GM21786 (cell line): ENCODE data around the gene CDCA8.
"Not testable (repeated sequence)": the region's sequence is repeated elsewhere in the genome, so short reads cannot be mapped to it uniquely, and the experiment has no call there.

Source experiments
- ATAC-seq: cut with Tn5 transposase; IDR thresholded peaks from one replicate; pipeline ENCODE4 v1.9.1; 2021; ENCODE audit not compliant: unreplicated experiment

Gene CDCA8

GRCh38 chr1:37732111-37732780, 39.9 kb downstream of the CDCA8 start:
- no peak for ATAC-seq

DNA sequence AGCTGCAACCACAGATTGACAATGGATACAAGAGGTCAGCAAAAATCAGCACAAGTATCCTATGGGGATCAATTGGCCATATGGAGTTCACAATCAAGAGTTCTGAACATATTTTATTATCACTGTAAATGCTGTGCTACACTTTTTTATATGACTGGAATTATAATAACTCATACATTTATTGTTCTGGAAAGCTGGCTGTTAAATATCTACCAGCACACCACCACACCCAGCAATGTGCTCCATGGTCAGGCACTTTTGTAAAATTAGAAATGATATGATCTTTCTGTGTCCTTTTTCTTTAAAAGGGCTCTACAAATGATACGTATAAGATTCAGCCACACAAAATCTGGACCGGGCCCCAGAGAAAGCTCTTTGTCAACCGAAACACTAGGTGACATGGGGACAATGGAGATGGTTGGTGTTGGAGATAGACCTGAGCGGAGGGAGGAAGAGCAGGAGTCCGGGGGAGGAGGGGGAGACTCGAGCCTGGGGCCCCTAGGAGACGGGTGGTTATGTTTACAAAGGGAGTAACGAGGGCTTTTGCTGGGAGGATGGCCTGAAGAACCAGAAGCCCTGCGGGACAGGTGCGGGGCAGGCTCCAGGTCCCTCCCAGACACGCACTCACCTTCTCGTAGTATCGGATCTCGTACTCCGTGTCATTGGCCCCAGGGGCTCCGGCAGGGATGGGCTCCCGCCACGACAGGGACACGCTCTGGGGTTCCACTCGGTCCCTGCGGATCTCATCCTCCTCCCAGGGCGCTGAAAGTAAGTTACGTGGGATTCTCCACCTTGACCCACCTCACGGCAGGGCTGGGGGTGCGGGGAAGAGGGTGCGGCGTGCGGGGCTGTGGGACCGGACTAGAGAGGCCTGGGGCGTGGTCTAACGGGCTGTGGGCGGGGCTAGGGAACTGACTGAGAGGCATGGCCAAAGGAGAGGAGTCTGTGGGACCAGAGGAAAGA, 42.6 kb downstream of the CDCA8 start:
- ATAC-seq = no peak

- not testable (repeated sequence) for ATAC-seq
Observed at GRCh38 chr1:37737975-37738374, 45.7 kb downstream of the CDCA8 start.

DNA sequence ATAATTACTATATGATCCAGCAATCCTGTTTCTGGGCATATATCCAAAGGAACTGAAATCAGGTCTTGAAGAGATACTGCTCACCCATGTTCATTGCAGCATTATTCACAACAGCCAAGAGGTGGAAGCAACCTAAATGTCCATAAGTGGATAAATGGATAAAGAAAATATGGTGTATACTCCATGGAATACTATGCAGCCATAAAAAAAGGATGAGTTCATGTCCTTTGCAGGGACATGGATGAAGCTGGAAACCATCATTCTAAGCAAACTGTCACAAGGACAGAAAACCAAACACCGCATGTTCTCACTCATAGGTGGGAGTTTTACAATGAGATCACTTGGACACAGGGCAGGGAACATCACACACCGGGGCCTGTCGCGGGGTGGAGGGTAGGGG, 46.3 kb downstream of the CDCA8 start:
- ATAC-seq = not testable (repeated sequence)

- ATAC-seq = no peak
Observed at GRCh38 chr1:37739222-37739621, 46.9 kb downstream of the CDCA8 start.

DNA sequence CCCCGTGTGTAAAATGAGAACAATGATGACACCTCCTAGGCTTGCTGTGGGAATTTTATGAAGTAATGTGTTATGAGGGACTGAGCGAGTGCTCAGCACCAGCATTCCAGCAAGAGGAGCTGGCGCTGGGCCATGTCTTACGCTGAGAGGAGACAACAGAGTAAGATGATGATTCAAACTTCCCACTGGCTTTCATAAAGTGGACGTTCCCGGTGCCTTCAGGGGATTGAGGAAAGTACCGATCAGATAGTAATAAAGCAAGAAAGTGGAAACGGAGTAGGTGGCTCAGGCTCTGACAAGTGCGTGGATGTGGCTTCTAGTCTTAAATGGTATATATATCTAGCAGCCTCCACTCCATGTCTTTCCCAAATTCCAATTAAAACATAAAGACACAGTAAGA, 48.8 kb downstream of the CDCA8 start:
- no peak for ATAC-seq

DNA sequence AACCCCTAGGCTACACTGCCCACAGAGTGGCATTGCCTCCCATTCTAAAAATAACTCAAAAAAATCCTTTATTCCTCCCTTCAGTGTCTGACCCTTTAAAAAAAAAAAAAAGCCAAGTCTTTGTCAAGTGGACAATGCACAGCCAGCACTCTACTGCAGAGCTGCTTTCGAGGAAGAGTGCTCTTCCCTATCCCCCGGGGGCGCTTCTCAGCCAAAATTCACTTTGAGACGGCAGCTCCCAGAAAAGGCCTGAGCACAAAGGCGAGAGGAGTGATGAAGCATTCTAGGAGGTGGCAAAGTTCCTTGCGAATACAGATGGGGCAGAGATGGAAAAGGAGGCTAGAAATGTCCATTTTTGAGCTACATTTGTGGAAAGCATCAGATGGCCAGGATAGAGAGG, 49.3 kb downstream of the CDCA8 start:
- ATAC-seq = no peak

DNA sequence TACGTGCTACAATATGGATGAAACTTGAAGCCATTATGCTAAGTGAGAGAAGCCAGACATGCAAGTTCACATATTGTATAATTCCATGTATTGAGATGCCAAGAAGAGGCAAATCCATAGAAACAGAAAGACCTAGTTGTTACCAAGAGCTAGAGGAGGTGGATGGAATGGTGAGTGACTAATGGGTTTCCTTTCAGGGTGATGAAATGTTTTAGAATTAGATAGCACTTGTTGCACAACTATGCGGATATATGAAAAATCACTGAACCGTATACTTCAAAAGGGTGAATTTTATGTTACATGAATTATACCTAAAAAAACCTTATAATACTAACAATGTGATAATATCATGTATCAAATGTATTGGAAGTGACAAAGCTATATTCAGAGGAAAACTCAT, 54.5 kb downstream of the CDCA8 start:
- ATAC-seq = no peak

- ATAC-seq = no peak
Observed at GRCh38 chr1:37748565-37748964, 56.2 kb downstream of the CDCA8 start.

GRCh38 chr1:37752213-37752582, 59.9 kb downstream of the CDCA8 start:
- no peak for ATAC-seq

GRCh38 chr1:37752583-37753471, 60.5 kb downstream of the CDCA8 start:
- no peak for ATAC-seq

DNA sequence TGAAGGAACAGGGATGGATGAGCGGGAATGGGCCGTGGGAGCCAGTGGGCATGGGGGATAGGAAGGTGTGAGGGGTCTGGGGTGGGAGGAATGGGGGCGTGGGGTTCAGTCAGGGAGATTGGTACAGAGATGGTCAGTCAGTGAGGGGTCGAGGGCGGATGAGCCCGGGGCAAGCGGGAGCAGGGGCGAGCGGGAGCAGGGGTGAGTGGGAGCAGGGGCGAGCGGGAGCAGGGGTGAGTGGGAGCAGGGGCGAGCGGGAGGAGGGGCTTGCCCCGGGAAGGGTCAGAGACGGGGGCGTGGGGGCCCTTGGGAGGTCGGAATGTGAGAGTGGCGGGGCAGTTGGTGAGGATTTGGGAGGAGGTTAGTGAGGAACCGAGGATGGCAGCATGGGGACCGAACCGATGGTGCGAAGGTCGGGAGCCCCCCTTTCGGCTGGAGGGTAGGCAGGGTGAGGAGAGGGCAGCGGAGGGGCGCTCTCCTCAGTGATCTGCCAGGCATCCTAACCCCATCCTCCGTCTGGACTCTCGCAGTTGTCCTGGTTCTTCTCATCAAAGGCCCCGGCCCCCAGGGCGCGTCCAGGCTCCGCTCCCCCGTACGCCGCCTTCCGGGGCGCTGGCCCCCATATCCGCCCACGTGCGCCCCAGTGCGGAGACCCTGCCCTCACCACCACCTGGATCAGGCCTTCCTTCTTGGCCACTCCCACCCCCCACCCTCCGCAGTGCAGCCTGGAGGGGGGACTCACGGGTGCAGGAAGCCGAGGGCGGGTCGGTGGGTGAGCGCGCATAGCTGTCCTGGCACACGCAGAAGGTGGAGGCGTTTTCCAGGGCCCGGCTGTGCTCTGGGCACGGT, 61.4 kb downstream of the CDCA8 start:
- ATAC-seq = no peak

DNA sequence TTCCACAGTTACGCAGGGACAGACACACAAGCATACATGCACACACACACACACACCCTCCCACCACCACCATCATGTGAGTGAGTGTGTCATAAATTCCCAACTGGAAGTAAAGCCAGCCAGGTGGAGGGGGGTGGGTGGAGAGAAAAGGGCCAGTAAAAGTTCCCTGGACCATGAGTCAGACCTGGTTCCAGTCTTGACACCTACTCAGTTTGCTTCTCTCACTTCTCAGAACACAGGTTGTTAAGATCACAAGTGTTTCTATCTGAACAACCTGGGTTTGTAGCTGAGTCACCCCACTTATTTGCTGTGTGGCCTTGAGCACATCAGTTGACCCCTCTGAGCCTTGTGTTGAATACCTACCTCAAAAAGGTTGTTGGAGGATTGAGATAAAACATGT, 63.0 kb downstream of the CDCA8 start:
- ATAC-seq = no peak

DNA sequence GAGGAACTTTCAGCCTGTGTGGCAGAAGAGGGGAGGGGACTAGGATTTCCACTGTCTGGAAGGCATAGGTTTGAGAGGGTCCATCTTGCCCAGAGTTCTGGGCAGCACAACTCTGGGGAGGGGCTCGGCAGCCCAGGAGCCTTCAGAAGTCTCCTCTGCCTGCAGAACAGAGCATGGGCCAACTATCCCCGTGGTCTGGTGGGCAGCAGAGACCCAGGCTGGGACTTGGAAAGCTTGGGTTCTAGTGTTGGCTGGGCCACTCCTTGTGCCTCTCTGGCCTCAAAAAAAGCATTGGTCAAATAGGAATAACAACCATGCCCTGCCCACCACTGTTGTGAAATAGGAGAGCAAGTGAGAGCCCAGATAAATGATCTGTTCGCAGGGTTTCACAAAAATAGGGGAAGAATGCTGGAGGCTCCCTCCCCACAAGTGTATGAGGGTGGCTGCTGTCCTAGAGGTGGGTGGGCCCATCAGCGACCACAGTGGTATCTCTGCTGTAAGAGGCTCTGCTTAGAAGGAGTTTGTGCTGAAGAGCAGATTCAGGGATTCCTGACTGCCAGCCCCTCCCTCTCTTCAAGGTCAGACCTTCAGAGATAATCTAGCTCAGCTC, 63.7 kb downstream of the CDCA8 start:
- no peak for ATAC-seq
